ENCODE measurements around the gene STMN1.
"Not testable (repeated sequence)": the region's sequence is repeated elsewhere in the genome, so short reads cannot be mapped to it uniquely, and the experiment has no call there.

STMN1 gene

GRCh38 chr1:25905680-25906643 lies at the start of gene STMN1:
STMN1 (minus strand) TSS chr1:25906419; CDS start chr1:25904676, 1,743 bp downstream.
- DNase-seq (ENCODE audit: low read depth): no peak

GRCh38 chr1:25955553-25955952 lies 49.3 kb upstream of the STMN1 start:
- DNase-seq (ENCODE audit: low read depth): no peak

GRCh38 chr1:25954282-25954938 lies 48.2 kb upstream of the STMN1 start:
- DNase-seq (ENCODE audit: low read depth): no peak

- no peak for DNase-seq (ENCODE audit: low read depth)
These were observed 46.7 kb upstream of the STMN1 start for GRCh38 chr1:25952841-25953401.

- no peak for DNase-seq (ENCODE audit: low read depth)
These were observed 42.4 kb upstream of the STMN1 start for GRCh38 chr1:25948641-25949040.

GRCh38 chr1:25947027-25947426 lies 40.8 kb upstream of the STMN1 start:
- no peak for DNase-seq (ENCODE audit: low read depth)

GRCh38 chr1:25945761-25946160 lies 39.5 kb upstream of the STMN1 start:
- DNase-seq (ENCODE audit: low read depth): no peak

GRCh38 chr1:25944986-25945385 lies 38.8 kb upstream of the STMN1 start:
- no peak for DNase-seq (ENCODE audit: low read depth)

- DNase-seq (ENCODE audit: low read depth): not testable (repeated sequence)
These were observed 37.3 kb upstream of the STMN1 start for GRCh38 chr1:25943511-25943910.

- DNase-seq (ENCODE audit: low read depth): no peak
These were observed 30.7 kb upstream of the STMN1 start for GRCh38 chr1:25936947-25937346.

- DNase-seq (ENCODE audit: low read depth): no peak
These were observed 27.5 kb upstream of the STMN1 start for GRCh38 chr1:25933479-25934365.

GRCh38 chr1:25932811-25933400 lies 26.7 kb upstream of the STMN1 start:
- DNase-seq (ENCODE audit: low read depth): not testable (repeated sequence)

GRCh38 chr1:25932321-25932720 lies 26.1 kb upstream of the STMN1 start:
- DNase-seq (ENCODE audit: low read depth): no peak

GRCh38 chr1:25929016-25929415 lies 22.8 kb upstream of the STMN1 start:
- no peak for DNase-seq (ENCODE audit: low read depth)

GRCh38 chr1:25927521-25928265 lies 21.5 kb upstream of the STMN1 start:
- DNase-seq (ENCODE audit: low read depth): no peak

- DNase-seq (ENCODE audit: low read depth): no peak
These were observed 20.7 kb upstream of the STMN1 start for GRCh38 chr1:25926731-25927496.

GRCh38 chr1:25924454-25924853 lies 18.2 kb upstream of the STMN1 start:
- no peak for DNase-seq (ENCODE audit: low read depth)

GRCh38 chr1:25922971-25923552 lies 16.8 kb upstream of the STMN1 start:
- DNase-seq (ENCODE audit: low read depth): no peak
